GM12878 (cell line): Measurements from ENCODE around the gene BAZ2B.

ENCODE experiments used
- BCL11A ChIP-seq: IDR thresholded peaks from 2 replicates; pipeline ENCODE4 v1.6.1; 2011; ENCODE audit warnings: low read depth, low read length
- BMI1 ChIP-seq: fragments of 450-650 bp; IDR thresholded peaks from 2 replicates; pipeline ENCODE4 v1.6.1; 2016; ENCODE audit warnings: mild to moderate bottlenecking, moderate library complexity, borderline replicate concordance
- CBX3 ChIP-seq: fragments of 200-600 bp; sonication (generic); IDR thresholded peaks from 2 replicates; pipeline ENCODE4 v1.6.1; 2016; ENCODE audit warnings: low read depth, borderline replicate concordance
- FOXM1 ChIP-seq: IDR thresholded peaks from 2 replicates; pipeline ENCODE4 v1.6.1; 2012; ENCODE audit warnings: low read depth, mild to moderate bottlenecking, inconsistent platforms, low read length, moderate library complexity
- KDM1A ChIP-seq: fragments of 200-600 bp; sonication (generic); IDR thresholded peaks from 2 replicates; pipeline ENCODE4 v1.6.1; 2016; ENCODE audit warnings: borderline replicate concordance
- MTA2 ChIP-seq: fragments of 450-650 bp; IDR thresholded peaks from 2 replicates; pipeline ENCODE4 v1.6.1; 2016; ENCODE audit warnings: low read depth, mild to moderate bottlenecking, moderate library complexity
- NR2C2 ChIP-seq: IDR thresholded peaks from 2 replicates; pipeline ENCODE4 v1.6.1; 2011; ENCODE audit warnings: borderline replicate concordance, low read depth; ENCODE audit not compliant: control insufficient read depth, insufficient read length
- POLR2A ChIP-seq: IDR thresholded peaks from 2 replicates; pipeline ENCODE4 v1.6.1; 2011; ENCODE audit warnings: low read depth, mild to moderate bottlenecking, low read length
- POLR2AphosphoS5 ChIP-seq: IDR thresholded peaks from 2 replicates; pipeline ENCODE4 v1.6.1; 2011; ENCODE audit warnings: mild to moderate bottlenecking, low read length, inconsistent platforms
- REST ChIP-seq: IDR thresholded peaks from 2 replicates; pipeline ENCODE4 v1.6.1; 2012; ENCODE audit warnings: mild to moderate bottlenecking, low read depth, low read length
- RFX5 ChIP-seq: IDR thresholded peaks from 2 replicates; pipeline ENCODE4 v1.6.1; 2011; ENCODE audit warnings: low read depth, low read length, improper control_type of control experiment
- TAF1 ChIP-seq: IDR thresholded peaks from 2 replicates; pipeline ENCODE4 v1.6.1; 2011; ENCODE audit warnings: mild to moderate bottlenecking, low read depth, low read length, borderline replicate concordance
- USF2 ChIP-seq: IDR thresholded peaks from 2 replicates; pipeline ENCODE4 v1.6.1; 2011; ENCODE audit warnings: low read depth, low read length, improper control_type of control experiment, borderline replicate concordance
- TF ChIP-seq, protein P1 (sequence below): IDR thresholded peaks from 2 replicates; pipeline ENCODE4 v1.6.1; 2012; ENCODE audit warnings: low read depth, low read length, improper control_type of control experiment

DNA sequence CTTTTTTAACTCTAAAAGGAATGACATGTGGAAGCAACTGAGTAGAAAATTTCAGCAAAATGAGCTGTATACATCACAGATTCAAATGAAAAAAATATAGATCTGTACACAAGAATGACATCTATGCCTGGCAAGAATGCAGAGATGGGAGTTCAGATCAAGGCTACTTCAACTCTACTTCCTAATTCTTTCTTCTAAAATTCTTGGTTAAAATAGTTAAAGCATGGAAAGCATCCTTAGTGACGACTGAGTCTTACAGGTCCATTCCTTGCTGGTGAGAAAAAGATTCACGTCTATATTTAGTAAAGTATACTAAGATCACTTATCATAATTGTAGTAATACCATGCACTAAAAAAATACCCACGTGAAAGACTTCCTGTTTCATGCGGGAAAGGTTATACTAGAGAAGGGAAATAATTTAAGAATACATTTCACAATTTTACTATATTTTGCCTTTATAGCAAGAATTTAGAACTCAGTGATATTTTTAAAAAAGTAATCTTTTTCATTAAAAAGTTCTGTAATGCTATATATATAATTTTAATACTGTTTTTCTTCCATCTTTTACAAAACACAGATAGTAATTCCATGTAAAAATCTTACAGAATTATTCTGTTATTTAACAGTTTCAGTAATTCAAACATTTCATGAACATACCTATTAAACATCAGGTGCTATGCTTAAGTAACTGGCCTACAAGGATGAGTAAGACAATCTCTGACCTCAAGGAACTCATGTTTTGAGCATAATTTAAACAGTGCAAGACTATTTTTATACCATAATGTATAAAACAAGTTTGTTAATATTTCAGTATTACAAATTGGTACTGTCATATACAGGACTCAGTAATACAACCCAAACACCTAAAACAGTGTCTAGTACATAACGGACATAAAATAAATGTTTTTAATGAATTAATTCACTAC, 159.6 kb downstream of the BAZ2B start:
- TF ChIP-seq MTA2 (no peak), NR2C2 (no peak), BCL11A (no peak), USF2 (no peak), REST (no peak), RFX5 (no peak), CBX3 (no peak), POLR2A (no peak), POLR2AphosphoS5 (no peak), KDM1A (no peak), TAF1 (no peak), BMI1 (no peak), FOXM1 (no peak)
- TF ChIP-seq, protein P1, sequence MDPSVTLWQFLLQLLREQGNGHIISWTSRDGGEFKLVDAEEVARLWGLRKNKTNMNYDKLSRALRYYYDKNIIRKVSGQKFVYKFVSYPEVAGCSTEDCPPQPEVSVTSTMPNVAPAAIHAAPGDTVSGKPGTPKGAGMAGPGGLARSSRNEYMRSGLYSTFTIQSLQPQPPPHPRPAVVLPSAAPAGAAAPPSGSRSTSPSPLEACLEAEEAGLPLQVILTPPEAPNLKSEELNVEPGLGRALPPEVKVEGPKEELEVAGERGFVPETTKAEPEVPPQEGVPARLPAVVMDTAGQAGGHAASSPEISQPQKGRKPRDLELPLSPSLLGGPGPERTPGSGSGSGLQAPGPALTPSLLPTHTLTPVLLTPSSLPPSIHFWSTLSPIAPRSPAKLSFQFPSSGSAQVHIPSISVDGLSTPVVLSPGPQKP = no peak
